ENCODE results near the gene LGALS7B. TPM values are rescaled to one million over a fixed set of nuclear protein-coding genes. Genes with fewer than 3 reads are reported as not detected.
"Not testable (repeated sequence)": the region's sequence is repeated elsewhere in the genome, so short reads cannot be mapped to it uniquely, and the experiment has no call there.

LGALS7B gene
- total RNA-seq, 4 donors from 2014 or later: 871 to 2,466 (median 1,613) TPM

DNA sequence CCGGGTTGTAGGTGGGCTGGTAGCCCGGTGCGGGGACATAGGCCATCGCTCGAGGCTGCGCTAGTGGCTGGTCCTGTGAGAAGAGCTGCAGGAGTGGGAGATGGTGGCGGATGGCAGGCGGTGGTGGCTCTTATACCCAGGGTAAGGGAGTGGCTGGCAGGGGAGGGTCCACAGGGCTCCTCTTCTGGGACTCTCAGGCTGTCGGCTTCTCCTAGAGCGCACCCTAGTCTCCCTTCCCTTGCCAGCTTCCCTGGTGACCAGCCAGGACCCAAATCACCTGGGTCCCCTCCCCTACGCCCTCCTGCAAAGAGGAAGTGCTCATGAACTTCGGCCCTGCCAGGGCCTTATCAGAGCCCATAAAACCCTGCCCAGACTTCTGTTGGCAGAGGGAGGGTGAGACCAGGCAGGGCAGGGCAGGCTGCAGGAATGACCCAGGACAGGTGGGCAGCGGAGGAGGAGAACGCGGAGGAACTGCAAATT lies 23.9 kb downstream of the LGALS7B start, which contains the start of gene LGALS4:
Gene LGALS4, minus strand, starts transcription at position 105 of the 480 bp plus-strand sequence. Its CDS starts 59 bp downstream, at position 46.
- Histone ChIP-seq H3K4me3 (no peak within 1 kb of the TSS), H3K36me3 (peaks cover 11 to 34% (median 29%) of the 10 kb centered on the region in 3 donors), H3K27ac (no peak within 1 kb of the TSS), H3K9me3 (no peaks in the 10 kb centered on the region), H3K27me3 (no peaks in the 10 kb centered on the region), H3K4me1 (peaks cover 0 to 6% (median 0%) of the 10 kb centered on the region in 3 donors)
- DNase-seq: no peak
- 83 to 84% methylated on average over 11 to 14 of the region's 15 CpGs for WGBS, 2 donors
- no peak for TF ChIP-seq POLR2A (IDR thresholded peaks at IDR 0.05)
- TF ChIP-seq, protein P1, sequence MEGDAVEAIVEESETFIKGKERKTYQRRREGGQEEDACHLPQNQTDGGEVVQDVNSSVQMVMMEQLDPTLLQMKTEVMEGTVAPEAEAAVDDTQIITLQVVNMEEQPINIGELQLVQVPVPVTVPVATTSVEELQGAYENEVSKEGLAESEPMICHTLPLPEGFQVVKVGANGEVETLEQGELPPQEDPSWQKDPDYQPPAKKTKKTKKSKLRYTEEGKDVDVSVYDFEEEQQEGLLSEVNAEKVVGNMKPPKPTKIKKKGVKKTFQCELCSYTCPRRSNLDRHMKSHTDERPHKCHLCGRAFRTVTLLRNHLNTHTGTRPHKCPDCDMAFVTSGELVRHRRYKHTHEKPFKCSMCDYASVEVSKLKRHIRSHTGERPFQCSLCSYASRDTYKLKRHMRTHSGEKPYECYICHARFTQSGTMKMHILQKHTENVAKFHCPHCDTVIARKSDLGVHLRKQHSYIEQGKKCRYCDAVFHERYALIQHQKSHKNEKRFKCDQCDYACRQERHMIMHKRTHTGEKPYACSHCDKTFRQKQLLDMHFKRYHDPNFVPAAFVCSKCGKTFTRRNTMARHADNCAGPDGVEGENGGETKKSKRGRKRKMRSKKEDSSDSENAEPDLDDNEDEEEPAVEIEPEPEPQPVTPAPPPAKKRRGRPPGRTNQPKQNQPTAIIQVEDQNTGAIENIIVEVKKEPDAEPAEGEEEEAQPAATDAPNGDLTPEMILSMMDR (IDR thresholded peaks at IDR 0.05): no peak
- intact Hi-C loops (cut with DNase I): no loop called here

DNA sequence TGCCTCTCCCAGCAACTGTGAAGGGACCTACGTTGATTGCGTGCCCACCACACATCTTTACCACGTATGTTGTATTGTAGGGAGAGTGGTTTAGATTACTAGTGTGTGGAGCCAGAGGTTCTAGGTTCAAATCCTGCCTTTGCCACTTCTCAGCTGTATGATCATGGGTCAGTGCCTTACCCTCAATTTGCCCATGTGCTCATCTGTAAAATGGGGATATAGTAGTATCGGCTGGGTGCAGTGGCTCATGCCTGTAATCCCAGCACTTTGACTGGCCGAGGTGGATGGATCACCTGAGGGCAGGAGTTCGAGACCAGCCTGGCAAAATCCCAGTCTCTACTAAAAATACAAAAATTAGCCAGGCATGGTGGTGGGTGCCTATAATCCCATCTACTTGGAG lies 24.3 kb downstream of the LGALS7B start:
- intact Hi-C loops (cut with DNase I): no loop called here
- H3K9me3 ChIP-seq: no peaks in the 10 kb centered on the region
- no peak overlapping the region for H3K27ac ChIP-seq
- peaks cover 0 to 2% (median 0%) of the 10 kb centered on the region in 3 donors for H3K4me1 ChIP-seq
- H3K36me3 ChIP-seq: peaks cover 11 to 38% (median 29%) of the 10 kb centered on the region in 3 donors
- TF ChIP-seq POLR2A (IDR thresholded peaks at IDR 0.05): no peak
- TF ChIP-seq, protein P1 (IDR thresholded peaks at IDR 0.05): no peak
- no peak overlapping the region for H3K4me3 ChIP-seq
- H3K27me3 ChIP-seq: no peaks in the 10 kb centered on the region
- no peak for DNase-seq
- WGBS, 2 donors: 87 to 98% methylated on average over 4 to 6 of the region's 6 CpGs

DNA sequence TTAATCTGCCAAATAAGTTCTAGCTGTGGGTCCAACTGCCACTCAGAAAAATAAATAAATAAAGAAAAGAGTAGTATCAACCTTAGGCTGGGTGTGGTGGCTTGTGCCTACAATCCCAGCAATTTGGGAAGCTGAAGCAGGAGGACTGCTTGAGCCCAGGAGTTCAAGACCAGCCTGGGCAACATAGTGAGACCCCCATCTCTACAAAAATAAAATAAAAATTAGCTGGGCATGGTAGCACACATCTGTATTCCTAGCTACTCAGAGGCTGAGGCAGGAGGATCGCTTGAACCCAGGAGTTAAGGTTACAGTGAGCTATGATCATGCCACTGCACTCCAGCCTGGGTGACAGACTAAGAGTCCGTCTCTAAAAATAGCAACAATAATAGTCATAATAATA lies 24.9 kb downstream of the LGALS7B start:
- H3K27me3 ChIP-seq; DNase-seq; H3K27ac ChIP-seq; H3K9me3 ChIP-seq; H3K4me3 ChIP-seq; H3K4me1 ChIP-seq; intact Hi-C loops (cut with DNase I): not testable (repeated sequence)
- WGBS, 2 donors: 77 to 91% methylated on average over 2 of the region's 2 CpGs
- H3K36me3 ChIP-seq: peaks cover 11 to 44% (median 29%) of the 10 kb centered on the region in 3 donors

DNA sequence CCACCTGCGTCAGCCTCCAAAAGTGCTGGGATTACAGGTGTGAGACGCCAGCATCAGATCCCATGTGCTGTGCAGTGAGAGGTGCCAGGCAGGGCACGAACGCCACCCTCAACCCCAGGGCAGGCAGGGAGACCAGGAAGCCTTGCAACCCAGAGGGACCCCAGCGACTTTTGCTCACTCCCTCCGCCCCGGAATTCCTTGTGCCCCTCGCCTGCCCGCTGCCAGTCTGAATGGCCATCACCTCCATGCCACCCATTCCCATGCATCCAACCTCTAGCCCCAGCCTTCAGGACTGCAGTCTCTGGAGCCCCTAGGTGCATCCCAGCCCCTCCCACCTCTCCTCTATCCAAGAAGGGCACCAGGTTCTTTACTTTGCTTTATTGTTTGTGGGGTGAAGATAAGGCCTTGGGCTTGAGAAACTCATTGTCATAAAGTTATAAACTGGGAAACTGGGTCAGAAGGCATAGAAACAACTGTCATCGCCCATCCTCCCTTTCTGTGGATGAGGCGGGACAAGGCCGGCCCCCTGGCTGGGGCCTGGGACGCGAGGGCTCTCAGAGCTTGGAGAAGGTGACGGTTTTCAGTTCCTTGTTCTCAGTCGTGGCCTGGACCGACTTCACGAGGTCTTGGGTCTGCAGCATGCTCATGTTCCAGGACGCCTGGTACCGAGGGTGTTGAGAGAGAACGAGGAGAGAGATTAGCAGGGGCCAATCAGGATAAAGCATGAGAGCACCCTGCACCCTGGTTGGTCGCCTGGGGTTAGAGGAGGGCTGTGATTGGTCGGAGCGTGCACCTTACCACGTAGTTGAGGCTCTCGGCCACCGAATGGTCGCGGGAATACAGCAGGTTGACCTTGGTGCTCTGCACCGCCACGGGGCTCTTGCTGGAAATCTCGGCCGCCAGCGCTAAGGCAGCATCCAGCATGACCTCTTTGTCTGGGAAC lies 26.3 kb downstream of the LGALS7B start:
- H3K4me1 ChIP-seq: no peaks in the 10 kb centered on the region
- no peak for TF ChIP-seq POLR2A (IDR thresholded peaks at IDR 0.05)
- TF ChIP-seq, protein P1 (IDR thresholded peaks at IDR 0.05): no peak
- 93 to 96% methylated on average over 21 to 25 of the region's 34 CpGs for WGBS, 2 donors
- intact Hi-C loops (cut with DNase I): no loop called here
- H3K4me3 ChIP-seq: no peak overlapping the region
- no peak overlapping the region for H3K27ac ChIP-seq
- no peaks in the 10 kb centered on the region for H3K9me3 ChIP-seq
- H3K36me3 ChIP-seq: peaks cover 11 to 55% (median 29%) of the 10 kb centered on the region in 3 donors
- DNase-seq: no peak
- no peaks in the 10 kb centered on the region for H3K27me3 ChIP-seq

DNA sequence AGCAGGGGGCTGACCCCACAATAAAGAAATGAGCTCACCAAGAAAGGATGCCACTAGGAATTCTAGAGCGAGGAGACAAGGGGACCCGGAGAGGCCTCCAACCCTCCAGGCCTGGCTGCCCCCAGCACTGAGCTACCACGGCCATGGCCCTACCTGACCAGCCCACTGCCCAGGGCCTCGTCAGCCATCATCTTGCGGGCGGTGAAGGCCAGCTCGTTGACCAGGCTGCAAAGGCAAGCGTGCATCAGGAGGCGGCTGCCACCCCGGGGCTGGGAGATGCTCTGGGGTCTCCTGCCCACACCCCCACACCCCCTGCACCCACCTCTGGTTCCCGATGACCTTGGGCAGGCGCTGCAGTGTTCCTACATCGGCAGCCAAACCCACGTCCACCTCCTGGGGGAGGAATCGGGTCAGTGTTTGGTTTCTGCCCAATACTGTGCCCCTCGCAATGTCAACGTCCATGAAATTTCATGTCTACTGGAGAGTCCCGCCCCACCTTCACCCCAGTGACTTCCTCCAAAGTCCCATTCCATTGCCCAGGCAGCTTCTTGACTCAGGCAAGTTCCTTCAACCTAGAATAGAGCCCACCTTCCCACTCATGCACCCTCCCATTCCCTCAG lies 27.2 kb downstream of the LGALS7B start:
- no peak for DNase-seq
- H3K4me3 ChIP-seq: no peak overlapping the region
- intact Hi-C loops (cut with DNase I): no loop called here
- no peaks in the 10 kb centered on the region for H3K9me3 ChIP-seq
- TF ChIP-seq POLR2A (IDR thresholded peaks at IDR 0.05): no peak
- TF ChIP-seq, protein P1 (IDR thresholded peaks at IDR 0.05): no peak
- peaks cover 11 to 64% (median 29%) of the 10 kb centered on the region in 3 donors for H3K36me3 ChIP-seq
- H3K27ac ChIP-seq: no peak overlapping the region
- no peaks in the 10 kb centered on the region for H3K27me3 ChIP-seq
- no peaks in the 10 kb centered on the region for H3K4me1 ChIP-seq
- 96% methylated on average over 4 to 5 of the region's 18 CpGs for WGBS, 2 donors

All from esophagus squamous epithelium (tissue), 5 donors.